ENCODE data around the gene TACC2.

TACC2 gene

GRCh38 chr10:122149561-122150505 lies 160.9 kb downstream of the TACC2 start:
- DNase-seq: no peak
- in situ Hi-C loops (cut with HindIII; ENCODE audit: low pct_ligation_motif_present, low pct_unique_long_range_greater_than_20kb, low sequenced_read_pairs): no loop called here

DNA sequence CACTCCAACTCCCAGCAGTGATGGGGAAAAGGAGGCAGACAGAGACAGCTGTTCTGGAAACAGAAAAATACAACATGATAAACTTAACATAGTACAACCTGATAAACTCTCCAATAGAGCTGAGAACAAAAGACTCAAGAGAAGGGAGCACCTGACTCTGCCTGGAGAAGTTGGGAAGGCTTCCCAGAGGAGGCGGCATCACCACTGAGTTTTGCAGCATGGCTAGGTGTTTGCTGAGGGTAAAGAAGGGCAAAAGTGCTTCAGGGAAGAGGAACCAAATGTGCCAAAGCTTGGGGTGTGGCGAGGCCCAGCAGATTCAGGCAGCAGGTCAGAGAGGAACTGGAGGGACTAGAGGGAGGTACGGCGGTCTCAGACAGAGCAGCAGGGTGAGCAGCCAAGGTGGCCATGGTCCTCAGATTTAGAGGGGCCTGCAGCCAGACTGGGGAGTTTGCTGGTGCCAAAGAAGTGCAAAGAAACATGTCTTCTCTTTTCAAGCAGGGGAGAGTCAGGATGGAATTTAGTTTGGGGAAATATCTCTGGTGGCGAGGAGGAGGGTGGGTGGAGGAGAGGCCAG lies 162.2 kb downstream of the TACC2 start:
- no peak for DNase-seq
- in situ Hi-C loops (cut with HindIII; ENCODE audit: low pct_ligation_motif_present, low pct_unique_long_range_greater_than_20kb, low sequenced_read_pairs): no loop called here

GRCh38 chr10:122152544-122152943 lies 163.6 kb downstream of the TACC2 start:
- in situ Hi-C loops (cut with HindIII; ENCODE audit: low pct_ligation_motif_present, low pct_unique_long_range_greater_than_20kb, low sequenced_read_pairs): no loop called here
- DNase-seq: no peak

DNA sequence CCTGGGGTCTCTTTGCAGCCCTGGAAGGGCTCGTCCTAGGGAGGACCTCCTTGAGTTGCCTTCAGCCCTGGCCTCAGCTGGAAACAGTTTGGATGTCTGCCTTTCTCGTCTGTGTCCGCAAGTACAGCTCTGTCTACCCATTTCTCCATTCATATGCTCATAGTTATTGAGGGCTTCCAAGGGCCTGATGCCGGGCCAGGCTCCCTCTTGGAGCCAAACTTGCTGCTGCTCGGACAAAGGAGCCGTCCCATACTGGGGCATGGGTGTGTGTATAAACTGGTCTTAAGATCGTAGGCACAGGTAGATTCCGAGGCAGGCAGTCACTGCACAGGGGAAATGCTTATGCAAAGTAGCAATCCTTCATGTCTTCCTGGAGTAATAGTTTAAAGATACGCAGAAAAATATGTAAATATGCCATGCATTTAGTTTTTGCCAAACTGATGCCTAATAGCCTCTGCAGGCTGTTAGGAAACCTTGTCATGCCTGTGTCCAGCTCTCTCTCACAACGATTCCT lies 165.1 kb downstream of the TACC2 start:
- DNase-seq: no peak
- in situ Hi-C loops (cut with HindIII; ENCODE audit: low pct_ligation_motif_present, low pct_unique_long_range_greater_than_20kb, low sequenced_read_pairs): no loop called here

DNA sequence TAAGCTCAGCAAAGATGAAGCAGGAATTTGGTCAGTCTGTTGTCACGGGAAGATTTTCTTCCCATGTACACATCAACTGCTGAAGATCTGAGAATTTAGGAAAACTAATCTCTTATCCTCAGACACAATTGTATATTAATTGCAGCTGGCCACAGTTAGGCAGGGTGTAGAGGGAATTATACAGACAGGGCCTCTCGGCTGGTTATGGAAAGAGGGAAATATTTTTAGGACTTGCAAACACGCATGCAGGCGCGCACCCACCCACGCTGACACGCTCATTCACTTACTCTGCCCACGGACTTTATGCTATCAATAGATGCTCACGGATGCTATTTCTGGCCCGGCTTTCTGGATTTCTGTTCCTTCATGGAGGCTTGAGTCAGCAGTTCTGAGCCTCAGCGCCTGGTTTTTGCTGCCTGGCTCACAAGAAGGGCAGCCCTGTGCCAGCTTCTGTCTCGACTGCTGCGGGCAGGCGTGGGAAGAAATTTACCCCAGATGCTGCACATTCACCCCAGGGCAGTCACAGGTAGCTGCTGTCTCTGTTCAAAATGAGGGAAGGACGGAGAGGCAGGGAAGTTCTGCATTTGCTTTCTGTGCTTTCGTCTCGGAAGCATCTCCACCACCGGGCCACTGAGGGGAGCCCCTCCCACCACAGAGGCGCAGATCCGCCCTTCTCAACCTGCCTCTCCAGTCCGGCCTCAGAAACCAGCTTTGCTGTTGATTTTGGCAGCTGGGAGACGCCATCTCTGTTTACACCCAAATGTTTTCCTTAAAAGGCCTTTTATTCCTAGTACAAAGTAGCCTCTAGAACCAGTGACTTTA lies 165.8 kb downstream of the TACC2 start:
- in situ Hi-C loops (cut with HindIII; ENCODE audit: low pct_ligation_motif_present, low pct_unique_long_range_greater_than_20kb, low sequenced_read_pairs): no loop called here
- no peak for DNase-seq

- DNase-seq: no peak
- in situ Hi-C loops (cut with HindIII; ENCODE audit: low pct_ligation_motif_present, low pct_unique_long_range_greater_than_20kb, low sequenced_read_pairs): no loop called here
Observed at GRCh38 chr10:122157451-122157850, 168.5 kb downstream of the TACC2 start.

- in situ Hi-C loops (cut with HindIII; ENCODE audit: low pct_ligation_motif_present, low pct_unique_long_range_greater_than_20kb, low sequenced_read_pairs): no loop called here
- DNase-seq: no peak
Observed at GRCh38 chr10:122158362-122158761, 169.4 kb downstream of the TACC2 start.

- in situ Hi-C loops (cut with HindIII; ENCODE audit: low pct_ligation_motif_present, low pct_unique_long_range_greater_than_20kb, low sequenced_read_pairs): no loop called here
Observed at GRCh38 chr10:122159141-122159970, 170.4 kb downstream of the TACC2 start.

DNA sequence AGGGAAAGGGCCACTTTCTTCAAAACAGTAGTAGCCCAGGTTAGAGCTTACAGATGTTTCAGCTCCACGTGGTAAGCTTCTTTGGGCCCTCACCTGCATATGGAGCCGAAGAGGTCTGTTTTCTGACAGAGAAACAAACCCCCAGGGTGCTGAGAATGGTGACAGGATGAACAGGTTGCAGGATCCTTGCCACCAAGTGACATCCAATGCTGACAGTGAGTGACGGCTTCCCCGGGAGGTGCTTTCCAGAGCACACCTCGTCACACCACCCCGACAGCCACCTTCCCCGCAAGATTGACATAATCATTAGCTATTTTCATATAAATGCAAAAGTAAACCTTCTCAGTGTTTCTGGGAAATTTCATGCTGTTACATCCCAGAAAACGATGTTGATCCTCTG lies 172.8 kb downstream of the TACC2 start:
- no peak for DNase-seq
- in situ Hi-C loops (cut with HindIII; ENCODE audit: low pct_ligation_motif_present, low pct_unique_long_range_greater_than_20kb, low sequenced_read_pairs): no loop called here

More at GRCh38 chr10:122159141-122159970, 170.4 kb downstream of the TACC2 start:
- no peak for DNase-seq

DNA sequence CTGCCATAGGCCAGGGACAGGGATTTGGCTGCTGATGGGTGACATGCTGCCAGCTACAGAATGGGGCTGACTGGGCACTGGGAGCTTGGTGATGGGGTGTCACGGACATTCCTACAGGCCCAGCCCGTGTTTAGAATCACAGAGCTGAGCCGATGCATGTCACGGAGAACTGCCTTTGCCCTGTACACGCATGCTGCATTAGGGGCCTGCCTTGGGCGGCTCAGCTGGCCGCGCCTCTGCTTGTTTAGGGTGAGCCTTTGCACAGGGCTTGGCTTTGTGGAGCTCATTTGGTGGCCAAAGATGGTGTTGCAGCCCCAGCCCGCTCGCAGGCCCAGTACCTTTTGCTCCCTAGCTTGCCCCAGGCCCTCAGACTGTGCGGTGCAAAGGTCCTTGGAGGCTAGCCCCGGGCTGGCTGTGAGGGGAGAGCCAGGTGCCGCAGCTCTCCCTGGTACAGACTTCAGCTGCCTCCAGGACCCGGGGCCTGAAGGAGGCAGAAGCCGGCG lies 173.8 kb downstream of the TACC2 start:
- DNase-seq: no peak
- in situ Hi-C loops (cut with HindIII; ENCODE audit: low pct_ligation_motif_present, low pct_unique_long_range_greater_than_20kb, low sequenced_read_pairs): no loop called here

DNA sequence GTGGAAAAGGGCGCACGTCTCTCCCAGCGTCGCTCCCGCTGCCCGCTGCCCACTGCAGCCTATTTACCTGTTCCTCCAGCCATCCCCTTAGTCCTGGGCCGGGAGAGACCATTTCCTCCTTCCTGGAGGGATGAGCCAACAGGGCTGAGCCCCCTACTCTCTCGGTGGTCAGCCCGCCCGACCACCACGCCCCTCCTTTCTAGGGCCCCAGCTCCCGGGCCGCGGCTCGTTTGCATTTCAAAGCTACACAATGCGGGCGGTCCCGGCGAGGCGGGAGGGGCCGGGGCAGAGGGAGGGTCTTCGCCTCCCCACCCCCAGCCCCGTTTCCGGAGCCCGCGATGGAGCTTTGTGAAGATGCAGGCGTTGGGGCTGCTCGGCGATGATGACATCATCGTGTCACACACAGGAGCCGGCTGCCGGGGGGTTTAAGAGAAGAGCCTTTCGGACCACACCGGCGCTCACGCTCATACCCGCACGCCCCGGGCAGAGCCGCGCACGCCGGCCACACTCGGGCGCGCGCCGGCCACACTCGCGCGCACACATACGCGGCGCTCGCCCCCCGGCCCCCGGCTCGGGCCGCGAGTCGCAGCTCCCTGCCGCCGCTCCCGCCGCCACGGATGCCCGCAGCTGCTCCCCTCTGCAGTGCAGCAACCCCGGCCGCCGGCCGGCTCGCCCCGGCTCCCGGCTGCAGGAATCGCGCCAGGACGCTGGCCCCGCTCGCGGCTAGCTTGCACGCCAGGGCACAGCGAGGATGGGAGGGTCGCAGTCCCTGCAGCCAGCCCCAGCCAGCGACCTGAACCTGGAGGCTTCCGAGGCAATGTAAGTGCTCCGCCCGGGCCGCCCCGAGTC lies 174.4 kb downstream of the TACC2 start:
- in situ Hi-C loops (cut with HindIII; ENCODE audit: low pct_ligation_motif_present, low pct_unique_long_range_greater_than_20kb, low sequenced_read_pairs): no loop called here
- DNase-seq: peak; percentile 8

GRCh38 chr10:122164023-122164601 lies 175.1 kb downstream of the TACC2 start:
- in situ Hi-C loops (cut with HindIII; ENCODE audit: low pct_ligation_motif_present, low pct_unique_long_range_greater_than_20kb, low sequenced_read_pairs): no loop called here
- DNase-seq: no peak

DNA sequence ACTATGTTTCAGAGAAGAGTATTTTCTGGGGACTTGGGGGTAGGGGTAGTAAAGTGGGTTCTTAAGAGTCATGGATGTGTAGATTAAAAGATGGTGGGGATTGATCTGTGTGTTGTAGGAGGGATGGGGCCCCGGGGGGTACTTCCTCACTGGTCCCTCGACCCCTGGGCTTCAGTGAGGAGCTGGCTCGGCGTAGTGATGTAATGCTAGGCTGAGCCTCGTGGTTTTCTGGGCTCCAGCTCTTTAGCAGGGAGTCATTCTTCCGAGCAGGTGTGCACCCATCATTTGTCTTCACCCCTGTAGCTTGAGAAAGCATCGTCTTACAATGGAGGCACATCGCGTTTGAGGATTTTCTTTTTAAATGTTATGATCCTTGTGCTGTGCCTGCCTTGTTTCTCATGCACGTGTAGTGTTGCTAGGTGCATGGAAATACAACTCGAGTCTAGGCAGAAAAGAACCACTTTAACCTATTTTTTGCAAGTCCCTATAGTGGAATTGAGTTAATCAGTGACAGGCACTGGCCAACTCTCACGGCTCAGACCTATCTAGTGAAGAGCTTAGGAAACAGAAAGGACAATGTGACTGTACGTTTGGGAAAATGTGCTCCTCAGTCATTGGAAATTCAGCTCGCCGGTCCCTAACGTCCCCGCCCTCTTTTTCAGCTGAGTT lies 176.0 kb downstream of the TACC2 start:
- in situ Hi-C loops (cut with HindIII; ENCODE audit: low pct_ligation_motif_present, low pct_unique_long_range_greater_than_20kb, low sequenced_read_pairs): no loop called here
- DNase-seq: peak; percentile 76

GRCh38 chr10:122165484-122166276 lies 176.7 kb downstream of the TACC2 start:
- no peak for DNase-seq
- in situ Hi-C loops (cut with HindIII; ENCODE audit: low pct_ligation_motif_present, low pct_unique_long_range_greater_than_20kb, low sequenced_read_pairs): no loop called here

DNA sequence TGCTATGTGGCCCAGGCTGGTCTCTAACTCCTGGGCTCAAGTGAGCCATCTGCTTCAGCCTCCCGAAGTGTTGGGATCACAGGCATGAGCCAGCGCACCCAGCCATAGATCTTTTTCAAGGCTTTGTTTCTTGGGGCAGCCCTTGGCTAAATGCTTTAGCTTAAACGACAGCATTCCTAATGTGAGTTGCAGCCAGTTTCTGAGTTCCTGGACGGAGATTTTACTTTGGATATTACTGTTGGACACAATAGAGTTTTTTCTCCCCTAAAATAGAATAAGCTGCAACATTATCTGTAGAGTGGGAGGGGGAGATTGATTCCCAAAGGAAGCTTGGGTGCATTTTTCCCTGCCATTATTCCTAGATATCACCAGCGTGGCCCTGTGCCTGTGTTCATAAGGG lies 179.1 kb downstream of the TACC2 start:
- DNase-seq: no peak
- in situ Hi-C loops (cut with HindIII; ENCODE audit: low pct_ligation_motif_present, low pct_unique_long_range_greater_than_20kb, low sequenced_read_pairs): no loop called here

All from ACHN (cell line).